SHP77 treated with DMSO at 0.1 percent for 48 hours (cell line): Measurements from ENCODE around the gene PLVAP.

ENCODE experiments used
- DNase-seq: peaks from one replicate; lab custom pipeline; 2025; lab: John Stamatoyannopoulos, UW

The PLVAP gene

DNA sequence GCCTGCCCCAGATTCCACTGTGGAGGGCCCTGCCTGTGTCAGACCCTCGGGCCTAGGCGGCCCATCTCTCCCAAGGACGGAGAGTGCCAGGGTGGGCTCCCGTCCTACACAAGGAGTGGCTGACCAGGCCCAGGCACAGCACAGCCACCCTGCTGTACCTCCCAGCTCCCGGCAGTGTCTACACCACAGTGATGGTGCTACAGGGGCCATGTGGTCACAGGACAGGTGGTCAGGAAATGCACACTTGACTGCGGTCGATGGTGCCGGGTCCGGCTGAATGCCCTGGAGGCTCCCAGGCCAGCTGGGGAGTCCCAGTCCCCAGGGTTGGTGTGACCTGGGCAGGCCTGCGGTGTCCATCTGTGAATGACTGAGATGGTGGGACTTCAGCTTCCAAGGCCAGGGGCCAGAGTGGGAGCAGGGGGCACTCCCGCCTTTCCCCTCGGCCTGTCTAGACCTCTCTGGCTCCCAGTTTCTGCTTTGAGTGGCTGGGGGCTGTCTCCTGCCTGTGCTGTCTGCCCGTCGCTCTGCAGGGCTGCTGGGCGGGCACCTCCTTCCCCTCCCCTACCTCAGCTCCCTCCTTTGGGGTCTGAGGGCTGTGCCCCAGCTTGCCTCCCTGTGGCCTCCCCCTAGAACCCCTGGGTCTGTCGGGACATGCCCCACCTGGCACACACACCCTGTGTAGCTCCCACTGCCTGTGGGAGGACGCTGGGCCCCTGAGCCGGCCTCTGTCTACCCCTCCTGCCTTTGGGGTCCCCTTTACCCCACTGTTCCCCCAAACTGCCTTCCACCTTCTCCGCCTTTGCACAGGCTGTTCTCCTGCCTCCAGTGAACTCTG is 55.3 kb downstream of the PLVAP start:
- DNase-seq = no peak

- DNase-seq = no peak
These were observed 56.7 kb downstream of the PLVAP start for GRCh38 chr19:17320435-17320834.

- no peak for DNase-seq
These were observed 57.5 kb downstream of the PLVAP start for GRCh38 chr19:17319473-17320238.

DNA sequence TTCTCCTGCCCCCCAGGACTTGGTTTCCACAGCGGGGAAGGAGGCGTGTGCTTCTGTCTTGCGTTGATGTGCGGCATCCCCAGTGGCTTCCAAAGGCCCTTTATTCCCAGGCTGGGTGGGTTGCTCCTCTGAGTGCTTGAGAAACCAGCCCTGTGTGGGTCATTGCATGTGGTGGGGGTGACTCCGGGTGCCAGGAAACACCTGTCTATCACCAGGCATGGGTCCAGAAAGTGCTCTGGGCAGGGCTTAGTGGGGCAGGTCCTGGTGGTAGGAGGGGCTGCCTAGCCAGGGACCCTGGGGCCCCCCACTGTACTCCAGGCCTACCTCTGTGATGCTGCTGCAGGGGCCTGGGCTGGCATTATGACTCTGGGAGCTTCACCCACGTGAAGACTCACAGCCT is 58.2 kb downstream of the PLVAP start:
- no peak for DNase-seq

DNA sequence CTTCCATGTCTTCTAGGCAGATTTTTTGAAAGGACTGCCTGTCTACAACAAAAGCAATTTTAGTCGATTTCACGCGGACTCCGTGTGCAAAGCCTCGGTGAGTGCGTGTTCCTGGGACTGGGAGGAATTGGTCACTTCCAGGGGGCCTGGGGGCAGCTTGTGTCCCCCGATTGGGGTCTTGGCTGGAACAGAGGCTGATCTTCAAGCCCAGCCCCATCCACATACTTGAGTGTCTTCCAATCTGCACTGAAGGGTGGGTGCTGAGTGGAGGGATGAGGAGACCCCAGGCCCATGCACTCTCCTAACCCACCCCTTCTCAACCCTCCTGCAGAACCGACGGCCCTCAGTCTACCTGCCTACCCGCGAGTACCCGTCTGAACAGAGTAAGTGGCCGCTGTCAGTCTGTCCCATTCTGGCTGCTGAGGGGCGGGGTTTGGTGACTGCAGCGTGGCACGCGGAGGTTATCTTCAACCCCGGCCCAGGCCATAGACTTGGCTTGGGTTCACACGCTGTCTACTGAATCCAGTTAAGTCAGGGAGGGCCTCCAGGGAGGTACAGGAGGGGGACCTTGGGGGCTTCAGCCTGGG is 63.0 kb downstream of the PLVAP start:
- no peak for DNase-seq

DNA sequence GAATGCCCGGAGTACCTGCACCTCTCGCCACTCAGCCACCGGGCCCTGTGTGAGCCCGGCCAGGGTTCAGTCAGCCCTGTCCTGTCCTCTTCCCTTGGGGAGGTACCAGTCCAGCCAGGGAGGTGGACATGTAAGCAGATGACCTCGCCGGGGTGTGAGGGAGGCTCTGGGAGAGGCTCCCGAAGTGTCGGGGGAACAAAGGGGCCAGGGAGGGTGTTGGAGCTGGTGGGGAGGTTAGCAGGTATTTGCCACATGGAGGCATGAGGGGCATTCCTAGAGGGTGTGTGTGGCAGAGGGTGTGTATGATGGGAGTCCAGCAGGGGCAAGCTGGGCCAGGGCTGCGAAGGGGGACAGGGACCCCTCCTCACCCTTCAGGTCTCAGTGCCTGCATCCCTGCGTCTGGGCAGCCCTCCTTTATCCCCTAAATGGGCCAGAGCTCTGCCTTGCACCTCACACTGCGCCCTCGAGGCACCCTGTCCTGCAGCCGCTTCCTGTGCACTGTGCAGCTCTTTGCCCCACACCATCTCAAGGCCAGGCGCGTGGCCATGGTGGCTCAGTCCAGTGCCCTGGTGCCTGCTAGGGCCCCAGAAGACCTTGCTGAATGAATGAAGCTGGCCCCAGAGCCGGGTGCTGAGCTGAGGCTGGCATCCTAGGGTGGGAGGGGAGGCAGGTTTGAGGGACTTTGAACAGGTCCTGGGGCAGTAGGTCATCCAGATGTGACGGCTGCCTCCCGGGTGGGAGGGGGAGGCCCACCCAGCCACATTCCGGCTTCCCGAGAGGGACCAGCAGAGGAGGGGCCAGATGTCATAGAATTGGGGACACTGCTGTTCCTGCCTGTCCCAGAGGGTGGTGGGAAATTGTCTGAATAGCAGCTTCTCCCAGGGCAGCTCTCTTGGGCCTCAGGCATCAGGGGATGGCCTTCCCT is 64.7 kb downstream of the PLVAP start:
- no peak for DNase-seq

GRCh38 chr19:17311455-17312188 is 65.5 kb downstream of the PLVAP start:
- no peak for DNase-seq

DNA sequence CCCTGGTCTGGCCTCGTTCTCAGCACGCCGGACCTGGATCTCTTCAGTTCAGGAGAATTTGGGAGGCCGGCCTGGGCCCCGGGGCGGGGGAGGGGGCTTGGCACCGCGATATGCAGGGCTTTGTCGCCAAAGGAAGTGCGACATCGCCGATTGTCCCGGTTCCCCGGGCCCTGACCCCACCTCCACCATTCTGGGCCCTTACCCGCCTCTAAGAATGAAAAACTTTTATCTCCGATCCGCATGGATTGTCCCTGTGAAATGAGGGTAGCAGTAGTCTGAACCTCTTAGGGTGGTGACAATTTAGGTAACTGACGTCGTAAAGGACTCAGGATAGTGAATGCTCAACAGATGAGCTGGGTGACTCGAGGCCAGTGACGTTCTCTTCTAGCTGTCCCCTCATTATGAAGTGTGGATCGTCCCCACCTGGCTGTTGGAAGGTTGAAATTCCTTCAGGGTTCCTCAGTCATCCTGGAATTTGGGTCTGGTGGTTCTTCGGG is 67.1 kb downstream of the PLVAP start:
- DNase-seq = no peak

DNA sequence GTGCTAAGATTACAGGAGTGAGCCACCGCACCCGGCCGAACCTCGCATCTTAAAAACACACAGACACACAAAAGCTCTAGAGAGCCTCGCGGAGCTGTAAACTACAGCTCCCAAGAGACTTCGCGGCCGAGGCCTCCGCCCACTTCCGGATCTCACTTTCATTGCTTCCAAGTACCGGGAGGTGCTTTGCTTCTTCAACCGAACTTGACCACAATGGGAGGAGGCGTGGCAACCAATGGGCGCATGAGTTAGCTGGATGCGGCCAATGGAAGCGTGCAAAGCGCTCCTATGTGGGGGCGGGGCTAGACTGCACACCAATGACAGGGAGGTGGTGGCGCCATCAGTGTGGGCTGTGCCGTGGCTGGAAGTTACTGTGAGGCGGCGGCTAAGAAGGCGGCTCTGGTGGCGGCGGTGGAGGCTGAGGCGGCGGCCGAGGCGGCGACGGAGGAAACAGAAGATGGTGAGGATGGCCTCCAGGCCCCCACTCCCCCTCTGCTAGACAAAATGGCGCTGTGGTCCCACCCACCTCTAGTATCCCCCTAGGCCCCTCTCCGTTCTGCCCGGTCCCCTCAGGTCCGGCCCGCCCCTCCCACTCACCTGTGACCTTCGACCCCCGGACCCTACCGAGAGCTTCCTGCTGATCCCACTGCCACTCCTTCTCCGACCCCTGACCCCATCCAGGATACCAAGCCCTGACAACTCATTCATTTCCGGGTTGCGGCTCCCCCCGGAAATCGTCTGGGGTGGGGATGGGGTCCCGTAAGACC is 67.8 kb downstream of the PLVAP start, which contains the start of gene DDA1:
DDA1 (plus strand) TSS at position 366 of the 767 bp plus-strand sequence; CDS start at position 458, 92 bp downstream.
- peak; percentile 97 for DNase-seq

GRCh38 chr19:17307876-17308377 is 69.2 kb downstream of the PLVAP start:
- DNase-seq = no peak

DNA sequence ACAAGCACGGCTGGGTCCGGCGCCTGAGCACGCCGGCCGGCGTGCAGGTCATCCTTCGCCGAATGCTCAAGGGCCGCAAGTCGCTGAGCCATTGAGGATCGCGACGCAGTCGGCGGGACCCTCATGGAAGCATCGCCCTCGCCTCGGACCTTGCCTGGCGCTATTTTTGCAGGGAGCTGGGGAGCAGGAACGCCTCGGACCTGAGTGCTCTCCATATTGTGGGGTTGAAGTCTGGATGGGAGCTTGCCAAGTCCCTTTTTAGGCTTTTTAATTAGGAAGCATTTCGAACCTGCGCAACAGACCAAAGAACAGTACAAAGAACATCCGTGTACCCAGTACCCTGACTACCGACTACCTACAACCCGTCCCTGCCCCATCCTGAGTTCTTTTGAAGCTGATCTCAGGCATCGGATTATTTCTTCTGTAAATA is 70.8 kb downstream of the PLVAP start:
- DNase-seq = no peak

DNA sequence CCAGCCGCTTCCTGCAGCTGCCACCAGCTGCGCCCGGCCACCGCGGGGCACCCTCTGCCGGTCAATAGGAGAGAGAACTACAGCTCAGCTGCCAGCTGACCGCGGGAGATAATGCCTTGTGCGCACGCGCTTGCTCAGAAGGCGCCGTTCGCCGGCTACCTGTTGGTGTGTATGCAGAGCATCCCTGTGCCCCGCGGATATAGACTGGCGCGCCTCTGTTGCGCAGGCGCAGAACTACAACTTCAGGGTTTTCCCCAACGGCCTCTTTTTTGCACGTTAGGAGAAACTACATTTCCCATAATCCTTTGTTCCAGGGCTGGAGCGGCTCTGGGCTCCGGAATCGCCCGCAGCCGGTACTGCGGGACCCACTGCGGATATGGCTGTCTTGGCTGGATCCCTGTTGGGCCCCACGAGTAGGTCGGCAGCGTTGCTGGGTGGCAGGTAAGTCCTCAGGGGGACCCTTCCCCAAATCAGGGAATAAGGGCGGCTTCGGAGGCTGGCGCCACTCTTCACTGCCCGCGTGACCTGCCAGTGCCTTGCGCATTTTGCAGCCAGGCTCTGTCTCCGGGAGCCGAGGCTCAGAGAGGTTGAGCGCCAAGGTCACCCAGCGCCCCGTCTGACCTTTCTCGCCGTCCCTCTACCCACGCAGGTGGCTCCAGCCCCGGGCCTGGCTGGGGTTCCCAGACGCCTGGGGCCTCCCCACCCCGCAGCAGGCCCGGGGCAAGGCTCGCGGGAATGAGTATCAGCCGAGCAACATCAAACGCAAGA is 71.4 kb downstream of the PLVAP start, which contains the start of gene MRPL34:
MRPL34 (plus strand) TSS at position 356 of the 768 bp plus-strand sequence; CDS start at position 377, 21 bp downstream.
- peak; percentile 99 for DNase-seq

DNA sequence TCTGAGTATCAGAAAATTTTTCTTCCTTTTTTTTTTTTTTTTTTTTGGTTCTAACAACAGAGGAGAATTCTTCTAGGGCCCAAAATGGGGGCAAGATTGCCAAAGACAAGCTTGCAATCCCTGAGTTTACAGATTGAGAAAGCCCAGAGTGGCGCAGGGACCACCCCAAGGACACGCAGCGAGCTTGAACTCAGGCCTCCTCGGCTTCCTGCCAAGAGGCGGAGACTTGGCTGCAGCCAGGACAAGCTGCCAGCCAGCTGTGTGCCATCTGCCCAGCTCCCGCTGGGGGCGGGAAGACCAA is 72.0 kb downstream of the PLVAP start:
- DNase-seq = no peak

DNA sequence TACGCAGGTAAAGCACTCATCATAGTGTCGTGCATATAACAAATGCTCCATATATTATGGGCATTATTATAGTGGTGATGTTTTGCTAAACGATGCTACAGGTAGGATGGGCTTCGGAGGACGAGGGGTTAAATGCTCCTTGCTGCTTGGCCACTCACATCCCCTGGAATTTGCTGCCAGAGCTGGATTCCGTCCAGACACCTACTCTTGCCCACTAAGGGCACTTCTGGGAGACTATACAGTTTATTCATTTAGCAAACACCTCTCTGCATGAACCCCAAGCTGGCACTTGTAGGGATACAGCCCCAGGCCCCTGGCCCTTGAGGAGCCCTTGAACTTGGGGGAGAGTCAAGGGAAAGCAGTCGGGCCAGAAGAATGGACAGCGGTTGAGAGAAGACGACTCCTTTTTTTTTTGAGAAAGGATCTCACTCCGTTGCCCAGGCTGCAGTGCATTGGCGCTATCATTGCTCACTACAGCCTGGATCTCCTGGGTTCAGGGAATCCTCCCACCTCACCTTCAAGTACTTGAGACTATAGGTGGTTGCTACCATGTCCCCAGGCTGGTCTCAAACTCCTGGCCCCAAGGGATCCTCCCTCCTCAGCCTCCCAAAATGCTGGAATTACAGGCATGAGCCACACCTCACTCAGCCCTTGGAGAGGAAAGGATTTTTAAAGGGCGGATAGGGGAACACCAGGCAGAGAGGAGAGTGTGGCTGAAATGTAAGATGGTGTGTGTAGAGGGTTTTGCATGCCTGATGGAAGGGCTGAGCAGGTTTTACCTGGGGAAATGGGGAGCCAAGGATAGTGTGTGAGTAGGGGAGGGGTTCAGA is 72.5 kb downstream of the PLVAP start:
- DNase-seq = peak; percentile 51

- DNase-seq = no peak
These were observed 73.2 kb downstream of the PLVAP start for GRCh38 chr19:17303940-17304267.

- DNase-seq = peak; percentile 90
These were observed 73.8 kb downstream of the PLVAP start, which contains the start of gene ABHD8 for GRCh38 chr19:17303167-17303939. Gene ABHD8, minus strand, starts transcription at chr19:17303425. Its CDS starts 1,809 bp downstream, at chr19:17301616.
